ENCODE data around the gene PSG3.
"Not testable (repeated sequence)": the region's sequence is repeated elsewhere in the genome, so short reads cannot be mapped to it uniquely, and the experiment has no call there.

Gene PSG3

DNA sequence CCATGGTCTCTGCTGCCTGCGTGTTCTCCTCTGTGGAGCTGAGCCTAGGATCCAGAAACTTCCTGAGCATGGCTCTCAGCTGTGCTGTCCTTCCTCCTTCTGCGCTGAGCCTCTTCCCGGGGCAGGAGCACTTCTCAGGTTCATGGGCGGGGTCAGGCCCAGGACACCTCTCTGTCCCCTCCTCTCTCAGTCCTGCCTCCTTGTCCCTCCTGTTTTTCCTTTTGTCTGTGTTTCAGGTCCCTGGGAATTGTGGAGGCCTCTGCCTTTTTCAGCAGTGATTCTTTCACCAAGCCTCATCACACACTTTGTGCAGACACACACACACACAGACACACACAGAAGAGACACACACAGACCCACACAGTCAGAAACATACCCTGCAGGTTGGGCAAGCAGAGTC is at the start of gene PSG3:
Gene PSG3 (minus strand): TSS at position 101 of the 400 bp plus-strand sequence. CDS start 97 bp downstream, at position 4.
- H3K27ac ChIP-seq = not testable (repeated sequence)

DNA sequence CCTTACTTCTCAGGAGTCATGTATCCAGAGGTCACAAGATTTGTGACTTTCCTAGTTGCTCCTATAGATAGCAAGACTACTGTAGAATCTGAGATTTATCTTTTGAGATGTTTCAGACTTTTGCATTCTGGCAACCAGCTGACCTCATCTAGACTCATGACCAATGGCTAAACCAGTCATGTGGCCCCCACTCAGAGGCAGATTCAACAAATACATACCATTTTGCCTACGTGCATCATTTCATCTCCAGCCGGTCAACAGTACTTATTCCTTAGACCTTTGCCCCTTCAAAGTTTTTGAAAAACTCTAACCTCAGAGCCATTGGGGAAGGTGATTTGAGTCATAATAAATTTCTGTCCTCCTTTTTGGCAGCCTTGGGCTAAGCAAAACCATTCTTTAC is 48.5 kb upstream of the PSG3 start:
- not testable (repeated sequence) for H3K27ac ChIP-seq

DNA sequence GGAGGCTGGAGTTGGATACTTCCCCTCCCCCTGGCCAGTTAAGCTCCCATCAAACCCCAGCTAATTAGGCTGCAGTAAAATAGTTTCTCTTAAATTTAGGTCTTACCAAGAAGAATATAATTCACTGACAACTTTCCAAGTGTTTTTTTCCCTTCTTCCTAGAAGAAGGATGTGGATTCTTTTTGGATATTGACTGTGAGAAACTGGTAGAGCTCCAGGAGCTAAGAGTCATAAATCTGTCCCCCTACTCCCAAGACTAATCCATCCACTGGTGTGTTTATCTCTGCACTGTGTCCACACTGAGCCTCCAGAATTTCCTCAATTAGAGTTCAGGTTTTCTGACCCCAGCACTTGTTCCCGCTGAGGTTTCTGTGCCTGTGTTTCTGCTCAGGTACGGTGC is 47.5 kb upstream of the PSG3 start:
- H3K27ac ChIP-seq = not testable (repeated sequence)

DNA sequence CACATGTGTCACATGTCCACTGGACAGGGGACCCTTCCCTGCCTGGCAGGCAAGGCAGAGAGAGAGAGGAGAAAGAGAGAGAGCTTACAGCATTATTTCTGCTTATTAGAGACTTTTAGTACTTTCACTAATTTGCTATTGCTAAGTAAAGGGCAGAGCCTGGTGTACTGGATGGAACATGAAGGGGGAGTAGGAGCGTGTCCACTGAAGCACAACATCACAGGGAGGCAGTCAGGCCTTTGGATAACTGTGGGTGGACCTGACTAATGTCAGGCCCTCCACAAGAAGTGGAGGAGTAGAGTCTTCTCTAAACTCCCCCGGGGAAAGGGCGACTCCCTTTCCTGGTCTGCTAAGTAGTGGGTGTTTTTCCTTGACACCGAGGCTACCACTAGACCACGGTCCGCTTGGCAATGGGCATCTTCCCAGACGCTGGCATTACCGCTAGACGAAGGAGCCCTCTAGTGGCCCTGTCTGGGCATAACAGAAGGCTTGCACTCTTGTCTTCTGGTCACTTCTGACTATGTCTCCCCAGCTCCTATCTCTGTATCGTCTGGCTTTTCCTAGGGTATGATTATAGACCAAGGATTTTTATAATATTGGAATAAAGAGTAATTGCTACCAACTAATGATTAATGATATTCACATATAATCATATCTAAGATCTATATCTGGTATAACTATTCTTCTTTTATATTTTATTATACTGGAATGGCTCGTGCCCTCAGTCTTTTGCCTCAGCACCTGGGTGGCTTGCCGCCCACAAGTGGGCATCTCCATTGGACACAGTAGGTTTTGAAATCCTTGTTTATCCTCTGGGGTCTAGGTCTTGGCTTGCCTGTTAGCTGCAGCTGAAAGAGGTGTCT is 36.7 kb upstream of the PSG3 start:
- H3K27ac ChIP-seq = not testable (repeated sequence)
- TF ChIP-seq, protein P1, sequence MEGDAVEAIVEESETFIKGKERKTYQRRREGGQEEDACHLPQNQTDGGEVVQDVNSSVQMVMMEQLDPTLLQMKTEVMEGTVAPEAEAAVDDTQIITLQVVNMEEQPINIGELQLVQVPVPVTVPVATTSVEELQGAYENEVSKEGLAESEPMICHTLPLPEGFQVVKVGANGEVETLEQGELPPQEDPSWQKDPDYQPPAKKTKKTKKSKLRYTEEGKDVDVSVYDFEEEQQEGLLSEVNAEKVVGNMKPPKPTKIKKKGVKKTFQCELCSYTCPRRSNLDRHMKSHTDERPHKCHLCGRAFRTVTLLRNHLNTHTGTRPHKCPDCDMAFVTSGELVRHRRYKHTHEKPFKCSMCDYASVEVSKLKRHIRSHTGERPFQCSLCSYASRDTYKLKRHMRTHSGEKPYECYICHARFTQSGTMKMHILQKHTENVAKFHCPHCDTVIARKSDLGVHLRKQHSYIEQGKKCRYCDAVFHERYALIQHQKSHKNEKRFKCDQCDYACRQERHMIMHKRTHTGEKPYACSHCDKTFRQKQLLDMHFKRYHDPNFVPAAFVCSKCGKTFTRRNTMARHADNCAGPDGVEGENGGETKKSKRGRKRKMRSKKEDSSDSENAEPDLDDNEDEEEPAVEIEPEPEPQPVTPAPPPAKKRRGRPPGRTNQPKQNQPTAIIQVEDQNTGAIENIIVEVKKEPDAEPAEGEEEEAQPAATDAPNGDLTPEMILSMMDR (conservative IDR thresholded peaks at IDR 0.05) = peak; percentile 68

DNA sequence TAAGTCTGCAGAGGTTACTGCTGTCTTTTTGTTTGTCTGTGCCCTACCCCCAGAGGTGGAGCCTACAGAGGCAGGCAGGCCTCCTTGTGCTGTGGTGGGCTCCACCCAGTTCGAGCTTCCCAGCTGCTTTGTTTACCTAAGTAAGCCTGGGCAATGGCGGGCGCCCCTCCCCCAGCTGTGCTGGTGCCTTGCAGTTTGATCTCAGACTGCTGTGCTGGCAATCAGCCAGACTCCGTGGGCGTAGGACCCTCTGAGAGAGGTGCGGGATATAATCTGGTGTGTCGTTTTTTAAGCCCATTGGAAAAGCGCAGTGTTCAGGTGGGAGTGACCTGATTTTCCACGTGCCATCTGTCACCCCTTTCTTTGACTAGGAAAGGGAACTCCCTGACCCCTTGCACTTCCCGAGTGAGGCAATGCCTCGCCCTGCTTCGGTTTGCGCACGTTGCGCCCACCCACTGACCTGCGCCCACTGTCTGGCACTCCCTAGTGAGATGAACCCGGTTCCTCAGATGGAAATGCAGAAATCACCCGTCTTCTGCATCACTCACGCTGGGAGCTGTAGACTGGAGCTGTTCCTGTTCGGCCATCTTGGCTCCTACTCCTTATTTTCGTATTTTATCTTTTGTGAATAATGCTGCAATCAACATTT is 34.4 kb upstream of the PSG3 start:
- not testable (repeated sequence) for H3K27ac ChIP-seq

DNA sequence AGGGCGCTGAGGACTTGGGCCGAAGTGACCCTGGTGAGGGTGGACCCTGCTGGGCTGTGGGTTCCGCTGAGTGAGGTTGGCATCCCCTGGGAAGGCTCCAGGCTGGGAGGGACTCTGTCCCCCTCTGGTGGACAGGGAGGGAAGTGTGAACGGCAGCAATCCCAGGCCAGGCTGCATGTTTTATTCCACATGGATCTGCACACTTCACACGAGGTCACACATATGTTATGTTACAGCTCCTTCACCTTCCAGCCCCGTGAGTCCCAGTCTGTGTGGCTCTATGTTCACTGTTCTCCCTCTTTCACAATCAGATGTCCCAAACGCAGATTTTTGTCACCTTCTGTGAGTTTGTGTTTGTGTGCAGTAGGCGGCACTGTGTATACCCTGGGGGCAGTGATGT is 27.0 kb upstream of the PSG3 start:
- TF ChIP-seq, protein P1 (conservative IDR thresholded peaks at IDR 0.05) = peak; percentile 62

DNA sequence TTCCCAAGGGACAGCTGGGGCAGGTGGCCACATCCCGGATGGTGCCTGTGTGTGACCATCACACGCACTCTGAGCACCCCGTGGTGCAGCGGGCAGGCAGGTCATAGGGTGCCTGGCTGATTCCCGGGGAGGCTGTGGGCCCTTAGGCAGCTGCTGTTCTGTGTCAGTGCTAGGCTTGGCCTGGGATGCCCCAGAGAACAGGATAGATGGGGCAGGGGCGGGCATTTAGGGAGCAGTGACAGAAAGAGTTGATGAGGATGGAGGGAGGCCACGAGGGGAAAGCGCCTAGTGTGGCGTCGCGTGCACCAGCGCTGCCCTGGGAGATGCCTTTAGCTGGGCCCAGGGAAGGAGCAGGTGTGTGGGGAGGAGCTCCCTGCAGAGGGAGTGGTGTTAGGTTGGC is 26.6 kb upstream of the PSG3 start:
- H3K27ac ChIP-seq = not testable (repeated sequence)

More for the DNA sequence above, 27.0 kb upstream of the PSG3 start:
- not testable (repeated sequence) for H3K27ac ChIP-seq

DNA sequence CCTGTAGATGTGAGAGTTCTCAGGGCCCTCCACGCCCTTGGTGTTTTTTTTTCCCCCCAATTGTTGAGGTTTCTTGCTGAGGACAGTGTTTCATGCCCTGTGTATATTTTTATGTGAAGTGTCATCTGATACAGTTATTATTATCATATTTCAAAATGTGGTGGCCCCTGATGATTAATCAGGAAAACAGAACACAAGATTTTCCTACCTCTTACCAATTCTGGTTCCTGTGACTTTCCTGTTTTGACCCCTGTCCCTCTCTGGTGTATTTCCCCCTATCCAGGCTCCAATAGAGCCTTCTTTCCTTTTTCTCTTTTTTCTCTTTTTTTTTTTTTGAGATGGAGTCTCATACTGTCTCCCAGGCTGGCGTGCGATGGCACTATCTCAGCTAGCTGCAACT is 24.6 kb upstream of the PSG3 start:
- H3K27ac ChIP-seq = no peak overlapping the region
- TF ChIP-seq ZFX (IDR thresholded peaks at IDR 0.05) = no peak
- TF ChIP-seq, protein P1 (conservative IDR thresholded peaks at IDR 0.05) = no peak

DNA sequence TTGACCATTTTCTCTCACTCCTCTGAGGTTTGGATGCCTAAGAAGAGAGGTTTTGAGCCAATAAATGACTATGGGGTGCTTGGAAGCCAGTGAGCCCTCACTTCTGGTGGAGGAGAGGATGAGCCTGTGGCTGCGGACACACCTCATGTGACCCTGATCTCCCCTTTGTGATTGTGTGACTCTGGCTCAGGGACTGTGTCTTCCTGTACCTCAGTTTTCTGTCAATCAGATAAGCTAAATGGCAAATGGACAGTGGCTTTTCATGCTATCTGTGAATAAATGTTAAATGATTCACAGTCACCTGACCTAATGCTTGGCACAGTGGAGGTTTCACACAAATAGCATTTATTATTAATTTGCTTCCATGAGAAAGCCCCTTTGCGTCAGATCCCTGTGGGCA is 22.5 kb upstream of the PSG3 start:
- H3K27ac ChIP-seq = no peak overlapping the region
- no peak for TF ChIP-seq ZFX (IDR thresholded peaks at IDR 0.05)
- TF ChIP-seq, protein P1 (conservative IDR thresholded peaks at IDR 0.05) = no peak

DNA sequence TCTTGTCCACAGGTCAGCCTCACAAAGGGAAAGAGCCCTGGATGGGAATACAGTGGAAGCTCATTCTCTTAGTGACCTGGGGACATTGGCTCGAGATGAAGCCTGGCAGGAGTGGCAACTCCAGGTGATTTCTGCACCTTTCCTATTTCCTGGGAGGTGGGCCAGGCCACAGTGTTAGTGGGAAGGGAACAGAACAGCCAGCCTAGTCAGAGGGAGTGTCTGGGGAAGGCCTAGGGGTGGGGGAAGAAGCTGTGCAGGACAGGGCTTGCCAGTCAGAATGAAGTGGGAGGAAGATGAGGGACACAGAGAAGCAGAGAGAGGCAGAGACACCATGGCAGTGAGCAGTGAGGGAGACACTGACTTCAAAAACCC is 21.6 kb upstream of the PSG3 start:
- H3K27ac ChIP-seq = not testable (repeated sequence)

DNA sequence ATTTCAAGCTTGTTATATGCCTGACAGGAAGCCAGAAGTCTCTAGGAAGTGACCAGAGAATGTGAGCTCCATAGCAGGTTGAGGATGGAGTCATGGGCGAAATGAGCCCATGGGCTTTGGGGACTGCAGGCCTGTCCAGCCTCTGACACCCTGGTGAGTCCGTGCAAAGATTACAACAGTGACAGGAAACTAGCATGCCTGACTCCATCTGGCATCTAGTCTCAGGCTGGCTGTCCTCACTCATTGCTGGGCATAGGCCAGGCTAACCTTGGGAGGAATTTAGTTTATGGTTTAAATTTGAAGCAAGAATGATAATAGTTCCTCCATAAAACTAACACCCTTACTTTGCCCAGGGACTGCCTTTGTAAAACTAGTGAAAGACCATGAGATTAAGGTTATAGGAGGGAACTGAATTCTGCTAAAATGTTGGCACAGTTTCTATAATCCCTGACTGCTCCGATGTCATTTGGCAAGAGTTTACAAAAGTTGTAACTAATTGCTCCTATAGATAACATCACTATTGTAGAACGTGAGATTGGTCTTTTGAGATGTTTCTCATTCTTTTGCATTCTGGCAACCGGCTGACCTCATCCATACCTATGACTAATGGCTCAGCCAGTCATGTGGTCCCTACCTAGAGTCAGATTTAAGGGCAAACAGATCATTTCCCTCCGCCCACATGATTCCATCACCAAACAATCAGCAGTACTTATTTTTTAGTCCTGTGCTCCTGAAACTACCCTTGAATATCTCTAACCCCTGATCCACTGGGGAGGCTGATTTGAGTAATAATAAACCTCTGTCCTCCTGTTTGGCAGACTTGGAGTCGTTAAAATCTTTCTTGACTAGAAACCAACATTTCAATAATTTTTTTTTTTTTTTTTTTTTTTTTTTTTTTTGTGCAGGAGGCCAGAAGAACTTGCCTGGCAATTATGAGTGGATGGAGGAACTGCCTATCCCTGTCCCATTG is 21.0 kb upstream of the PSG3 start:
- H3K27ac ChIP-seq = not testable (repeated sequence)

Data from C4-2B (cell line).